Lung (tissue), 12 donors: ENCODE data around the gene PMEL. TPM values are rescaled to one million over a fixed set of nuclear protein-coding genes. Genes with fewer than 3 reads are reported as not detected.

Experiments used
- ATAC-seq: fragments of 200-7000 bp; cut with Tn5 transposase; one replicate; pipeline ENCODE4 v1.9.1; 2020; ENCODE audit warnings: moderate number of reproducible peaks; ENCODE audit not compliant: insufficient read depth, low FRiP score
- DNase-seq, 3 donors: peaks; one replicate each; pipeline ENCODE4 v3.0.0-alpha.2; 2013 to 2017
- H3K27ac ChIP-seq, 2 donors: one replicate each; pipeline ENCODE4 v1.5.1; 2013; ENCODE audit warnings: mild to moderate bottlenecking in 2 of 2, moderate library complexity in 2 of 2, control low read depth in 1 of 2, inconsistent platforms in 1 of 2, low read depth in 1 of 2, low read length in 1 of 2
- H3K27me3 ChIP-seq, 3 donors: one replicate each; pipeline ENCODE4 v1.5.1; 2013; ENCODE audit warnings: low read length in 2 of 3; ENCODE audit not compliant: control insufficient read depth in 3 of 3, insufficient read depth in 3 of 3
- H3K36me3 ChIP-seq, 4 donors: one replicate each; pipeline ENCODE4 v1.5.1; 2013; ENCODE audit warnings: low read length in 4 of 4, mild to moderate bottlenecking in 1 of 4, moderate library complexity in 1 of 4; ENCODE audit not compliant: control insufficient read depth in 4 of 4, insufficient read depth in 4 of 4
- H3K4me1 ChIP-seq, 5 donors: one replicate each; pipeline ENCODE4 v1.5.1; 2013; ENCODE audit warnings: low read length in 5 of 5, mild to moderate bottlenecking in 2 of 5, moderate library complexity in 1 of 5; ENCODE audit not compliant: control insufficient read depth in 5 of 5, insufficient read depth in 5 of 5
- H3K4me3 ChIP-seq: one replicate; pipeline ENCODE4 v1.5.1; 2013; ENCODE audit warnings: mild to moderate bottlenecking, control low read depth, moderate library complexity
- H3K9ac ChIP-seq, 2 donors: one replicate each; pipeline ENCODE4 v1.5.1; 2013; ENCODE audit warnings: low read length in 2 of 2, control low read depth in 1 of 2; ENCODE audit not compliant: insufficient read depth in 1 of 2
- H3K9me3 ChIP-seq, 4 donors: one replicate each; pipeline ENCODE4 v1.5.1; 2013; ENCODE audit warnings: low read length in 3 of 4, mild to moderate bottlenecking in 1 of 4, moderate library complexity in 1 of 4; ENCODE audit not compliant: control insufficient read depth in 4 of 4, insufficient read depth in 3 of 4
- CTCF ChIP-seq: IDR thresholded peaks from 2 replicates; pipeline ENCODE4 v1.5.1; 2012; ENCODE audit warnings: mild to moderate bottlenecking; ENCODE audit errors: control extremely low read depth, extremely low read depth
- WGBS, 2 donors: extraction: QIAGEN DNeasy Blood & Tissue Kit; methylation state at CpG; one replicate each; pipeline ENCODE4 v1.1.7; 2013; 5-methylcytosine and 5-hydroxymethylcytosine counted together
- polyA plus RNA-seq, 2 donors: library from polyadenylated mRNA; stranded (reverse); fragments of 200-250 nt; gene quantifications; one replicate each; pipeline ENCODE4 v1.2.1, GENCODE V29; 2013
- total RNA-seq, 2 donors: library from RNA; depleted of rRNA in 1 of 2; stranded (reverse); fragments of >200 nt in 1 of 2; gene quantifications; one replicate each; pipeline ENCODE4 v1.2.1, GENCODE V29; 2014 to 2021
- donor health status: control.
- donor health status: control.
- donor health status: Bipolar disorder and iron deficiency.
- donor health status: healthy.
- donor health status: DM: yes; HTN: yes; CAD: no.

The PMEL gene
- total and polyA plus RNA-seq, 4 donors = 0.43 to 1.7 (median 1.1) TPM

GRCh38 chr12:55997535-55997859 lies 31.7 kb upstream of the PMEL start:
- no peak for ATAC-seq
- Histone ChIP-seq H3K9me3 (no peaks in the 10 kb centered on the region), H3K36me3 (peaks cover 9 to 22% (median 12%) of the 10 kb centered on the region in 4 donors), H3K27ac (peak overlapping the region; percentile 73 to 85), H3K9ac (peak overlapping the region; percentile 50 to 76), H3K4me3 (peak overlapping the region; percentile 68), H3K4me1 (peaks cover 0 to 16% (median 5%) of the 10 kb centered on the region in 5 donors), H3K27me3 (no peaks in the 10 kb centered on the region)
- WGBS, 2 donors = 2 to 3% methylated on average over 5 of the region's 5 CpGs
- peak in 1 of 3 donors; percentile 30 for DNase-seq
- no peak for TF ChIP-seq CTCF

GRCh38 chr12:55996715-55997534 lies 31.1 kb upstream of the PMEL start, which contains the start of gene SUOX:
Gene SUOX (plus strand): TSS chr12:55997276. CDS start chr12:56002222, 4,946 bp downstream.
- WGBS, 2 donors = 1 to 2% methylated on average over 27 of the region's 27 CpGs
- DNase-seq (peak; percentile 98 to 99 (median 98)), ATAC-seq (peak; percentile 100)
- Histone ChIP-seq H3K4me1 (peaks cover 0 to 16% (median 4%) of the 10 kb centered on the region in 5 donors), H3K27ac (peak within 1 kb of the TSS; percentile 77 to 85), H3K36me3 (peaks cover 14 to 22% (median 15%) of the 10 kb centered on the region in 4 donors), H3K9me3 (no peaks in the 10 kb centered on the region), H3K27me3 (no peaks in the 10 kb centered on the region), H3K4me3 (peak within 1 kb of the TSS; percentile 68), H3K9ac (peak within 1 kb of the TSS; percentile 50 to 76)
- no peak for TF ChIP-seq CTCF

GRCh38 chr12:55996201-55996714 lies 30.4 kb upstream of the PMEL start:
- Histone ChIP-seq H3K27me3 (no peaks in the 10 kb centered on the region), H3K9me3 (no peaks in the 10 kb centered on the region), H3K36me3 (peaks cover 16 to 25% (median 19%) of the 10 kb centered on the region in 4 donors), H3K27ac (peak overlapping the region in 1 of 2 donors; percentile 77), H3K4me3 (no peak overlapping the region), H3K9ac (peak overlapping the region in 1 of 2 donors; percentile 30), H3K4me1 (peaks cover 0 to 16% (median 2%) of the 10 kb centered on the region in 5 donors)
- 25 to 30% methylated on average over 14 of the region's 14 CpGs for WGBS, 2 donors
- DNase-seq = peak; percentile 63 to 85 (median 84)
- ATAC-seq = peak; percentile 56
- peak; percentile 72 for TF ChIP-seq CTCF
